ENCODE data around the gene FOSL2.

DNA sequence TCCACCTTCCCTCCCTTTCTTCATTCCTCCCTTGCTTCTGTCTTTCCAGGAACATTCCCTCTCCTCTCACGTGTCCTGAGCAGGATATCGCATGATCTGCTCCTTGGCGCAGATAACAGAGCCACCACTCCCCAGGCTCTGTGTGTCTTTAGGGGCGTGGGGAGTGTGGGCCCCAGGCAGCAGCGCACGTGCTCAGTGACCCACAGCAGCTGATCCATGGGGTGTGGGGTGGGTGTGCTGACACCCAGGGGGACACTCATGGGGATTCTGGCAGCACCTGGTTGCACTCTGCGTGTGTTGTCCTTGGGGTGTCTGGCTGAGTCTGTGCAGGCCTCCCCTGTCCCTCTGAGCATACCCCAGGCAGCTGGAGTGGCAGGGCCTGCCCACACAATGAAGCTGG lies 9.9 kb upstream of the FOSL2 start:
- TF ChIP-seq, protein P1, sequence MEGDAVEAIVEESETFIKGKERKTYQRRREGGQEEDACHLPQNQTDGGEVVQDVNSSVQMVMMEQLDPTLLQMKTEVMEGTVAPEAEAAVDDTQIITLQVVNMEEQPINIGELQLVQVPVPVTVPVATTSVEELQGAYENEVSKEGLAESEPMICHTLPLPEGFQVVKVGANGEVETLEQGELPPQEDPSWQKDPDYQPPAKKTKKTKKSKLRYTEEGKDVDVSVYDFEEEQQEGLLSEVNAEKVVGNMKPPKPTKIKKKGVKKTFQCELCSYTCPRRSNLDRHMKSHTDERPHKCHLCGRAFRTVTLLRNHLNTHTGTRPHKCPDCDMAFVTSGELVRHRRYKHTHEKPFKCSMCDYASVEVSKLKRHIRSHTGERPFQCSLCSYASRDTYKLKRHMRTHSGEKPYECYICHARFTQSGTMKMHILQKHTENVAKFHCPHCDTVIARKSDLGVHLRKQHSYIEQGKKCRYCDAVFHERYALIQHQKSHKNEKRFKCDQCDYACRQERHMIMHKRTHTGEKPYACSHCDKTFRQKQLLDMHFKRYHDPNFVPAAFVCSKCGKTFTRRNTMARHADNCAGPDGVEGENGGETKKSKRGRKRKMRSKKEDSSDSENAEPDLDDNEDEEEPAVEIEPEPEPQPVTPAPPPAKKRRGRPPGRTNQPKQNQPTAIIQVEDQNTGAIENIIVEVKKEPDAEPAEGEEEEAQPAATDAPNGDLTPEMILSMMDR (conservative IDR thresholded peaks at IDR 0.05 in 1 of 2, IDR thresholded peaks at IDR 0.05 in 1 of 2; ENCODE audit: extremely low read depth in 1 of 2, insufficient read depth in 1 of 2, low read depth in 1 of 2, low read length in 2 of 2) = no peak
- TF ChIP-seq EZH2 (IDR thresholded peaks at IDR 0.05; ENCODE audit: borderline replicate concordance, low read length) = no peak

All from mammary epithelial cell (primary cell).